ENCODE data around the gene FLCN.
"Not testable (repeated sequence)": the region's sequence is repeated elsewhere in the genome, so short reads cannot be mapped to it uniquely, and the experiment has no call there.

GRCh38 chr17:17184985-17185757, 51.8 kb downstream of the FLCN start:
- TF ChIP-seq CTCF (conservative IDR thresholded peaks at IDR 0.05); ZFX (IDR thresholded peaks at IDR 0.05): not testable (repeated sequence)
